ENCODE measurements around the gene USH2A.
A peak's percentile ranks its signal among the peaks of the same experiment; 100 is the strongest.
"Not testable (repeated sequence)": the region's sequence is repeated elsewhere in the genome, so short reads cannot be mapped to it uniquely, and the experiment has no call there.

The USH2A gene

DNA sequence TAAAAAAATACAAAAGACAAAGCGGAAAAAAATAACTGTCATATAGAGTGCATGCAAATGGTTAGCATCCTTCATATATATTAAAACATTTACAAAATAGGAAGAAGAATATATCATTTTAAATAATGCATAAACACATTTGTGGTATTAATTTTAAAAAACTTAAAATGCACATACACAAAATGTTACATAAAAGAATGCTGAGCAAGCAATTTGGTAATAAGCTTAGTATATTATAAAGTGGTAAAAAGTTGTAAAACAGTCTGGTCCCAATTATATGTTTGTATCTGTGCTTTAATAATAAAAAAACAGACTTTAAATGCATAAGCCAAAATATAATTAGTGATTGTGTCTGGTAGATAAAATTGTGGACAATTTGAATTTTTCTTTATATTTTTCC is 394.6 kb downstream of the USH2A start:
- DNase-seq = no peak

GRCh38 chr1:216024546-216024945 is 398.7 kb downstream of the USH2A start:
- no peak for DNase-seq

DNA sequence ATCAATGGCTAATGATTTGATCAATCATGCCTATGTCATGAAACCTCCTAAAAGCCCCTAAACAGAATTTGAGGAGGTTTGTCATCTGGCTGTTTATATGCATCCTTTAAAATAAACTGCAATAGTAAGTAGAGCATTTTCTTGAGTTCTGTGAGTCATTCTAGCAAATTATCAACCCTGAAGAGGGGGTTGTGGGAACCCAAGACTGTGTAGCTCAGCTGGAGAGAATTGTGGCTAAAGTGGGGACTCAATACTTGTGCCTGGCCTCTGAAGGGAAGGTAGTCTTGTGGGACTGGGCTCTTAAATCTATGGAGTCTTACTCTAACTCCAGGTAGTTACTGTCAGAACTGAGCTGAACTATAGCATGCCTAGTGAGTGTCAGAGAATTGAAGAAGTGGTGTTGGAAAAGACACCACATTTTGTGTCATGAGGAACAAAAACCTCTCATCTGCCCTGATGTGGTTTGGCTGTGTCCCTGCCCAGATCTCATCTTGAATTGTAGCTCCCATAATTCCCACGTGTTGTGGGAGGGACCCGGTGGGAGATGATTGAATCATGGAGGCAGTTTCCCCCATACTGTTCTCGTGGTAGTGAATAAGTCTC is 402.4 kb downstream of the USH2A start:
- DNase-seq = no peak

DNA sequence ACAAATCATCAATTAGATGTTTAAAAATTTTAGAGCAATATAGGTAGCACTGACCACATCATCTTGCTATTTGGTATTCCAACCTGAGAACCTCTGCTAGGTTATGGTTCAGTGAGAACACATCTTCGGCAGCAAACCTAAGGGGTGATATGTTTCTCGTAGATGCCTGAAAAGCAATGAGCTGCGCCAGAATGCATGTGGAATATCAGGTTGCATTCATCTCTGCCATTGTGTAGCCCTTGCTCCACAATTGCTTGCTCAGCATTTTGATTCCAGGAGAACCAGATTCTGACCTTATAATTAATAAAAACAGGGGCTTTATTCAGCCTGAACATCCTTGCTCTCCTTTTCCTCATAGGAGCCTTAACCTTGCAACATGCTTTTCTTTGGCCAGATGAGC is 408.1 kb downstream of the USH2A start:
- no peak for DNase-seq

DNA sequence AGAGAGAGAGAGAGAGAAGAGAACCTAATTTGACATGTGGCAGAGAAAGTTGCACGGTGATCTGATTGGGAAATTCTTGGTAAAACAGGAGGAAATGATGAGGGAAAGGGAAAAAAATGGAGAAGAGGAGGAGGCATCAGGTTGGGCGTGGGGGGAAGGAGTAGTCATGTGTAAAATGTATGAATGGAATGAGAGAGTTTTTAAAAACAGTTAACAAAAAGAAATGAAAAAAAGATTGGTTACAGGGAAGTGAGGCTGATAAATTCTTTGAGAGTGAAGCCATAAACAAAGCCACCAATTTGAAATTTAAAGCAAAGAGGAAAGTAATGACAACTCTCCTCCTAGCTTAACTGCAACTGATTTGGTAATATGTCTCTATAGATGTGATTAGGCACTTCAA is 409.2 kb downstream of the USH2A start:
- no peak for DNase-seq

- DNase-seq = not testable (repeated sequence)
These were observed 413.8 kb downstream of the USH2A start for GRCh38 chr1:216009456-216009855.

- DNase-seq = no peak
These were observed 417.3 kb downstream of the USH2A start for GRCh38 chr1:216005916-216006315.

- no peak for DNase-seq
These were observed 430.6 kb downstream of the USH2A start for GRCh38 chr1:215992620-215993019.

DNA sequence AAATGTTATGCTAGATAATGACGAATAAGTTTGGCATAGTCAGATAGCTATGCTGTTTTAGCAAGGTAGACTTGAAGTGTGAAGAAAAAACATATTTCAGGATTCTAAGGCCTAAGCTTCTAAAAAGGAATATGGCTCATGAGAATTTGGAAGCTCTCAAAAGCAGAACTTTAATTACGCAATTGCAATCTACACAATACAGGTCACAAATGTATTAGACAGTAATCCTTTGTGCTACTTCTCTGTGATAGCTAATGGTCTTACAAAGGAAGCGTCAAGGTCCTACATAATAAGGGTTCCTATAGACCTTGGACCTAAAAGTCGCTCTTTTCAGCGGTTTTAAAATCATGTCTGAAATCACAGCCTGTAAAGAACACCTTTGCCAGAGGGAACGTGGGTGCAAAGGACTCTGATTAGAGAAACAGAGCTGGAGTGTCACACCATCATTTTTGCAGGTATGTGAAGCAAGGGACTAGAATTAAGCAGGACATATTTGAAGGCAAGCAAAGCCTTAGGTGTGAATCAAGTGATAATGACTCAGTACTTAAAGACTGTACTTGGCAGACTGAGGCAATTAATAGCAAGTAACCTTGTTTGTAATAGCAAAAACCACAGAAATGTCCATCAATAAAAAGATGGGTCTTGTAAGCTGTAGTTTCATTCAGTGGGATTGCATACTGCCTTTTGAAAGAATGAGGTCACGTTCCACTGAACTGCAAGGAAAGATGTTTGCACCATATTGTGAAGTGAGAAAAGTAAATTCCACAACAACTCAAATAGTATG is 436.0 kb downstream of the USH2A start:
- no peak for DNase-seq

GRCh38 chr1:215986401-215986800 is 436.8 kb downstream of the USH2A start:
- DNase-seq = no peak

DNA sequence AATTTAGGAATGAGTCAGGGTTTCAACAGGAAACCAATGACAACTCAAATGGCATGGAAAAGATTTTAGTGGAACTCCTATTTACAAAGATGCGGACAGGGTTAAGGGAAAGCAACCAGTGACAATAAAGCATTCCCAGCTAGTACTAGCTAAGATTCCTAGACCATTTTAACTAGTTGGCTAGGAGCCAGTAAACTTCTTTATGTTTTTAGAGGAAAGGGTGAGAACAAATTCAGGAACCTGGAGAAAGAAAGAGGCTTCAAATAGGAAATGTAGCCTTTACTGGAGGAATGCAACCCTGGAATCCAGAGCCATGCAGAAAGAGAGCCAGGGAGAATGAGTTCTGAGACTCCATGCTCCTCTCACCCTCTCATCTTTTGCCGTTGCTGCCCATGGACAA is 439.6 kb downstream of the USH2A start:
- DNase-seq = no peak

DNA sequence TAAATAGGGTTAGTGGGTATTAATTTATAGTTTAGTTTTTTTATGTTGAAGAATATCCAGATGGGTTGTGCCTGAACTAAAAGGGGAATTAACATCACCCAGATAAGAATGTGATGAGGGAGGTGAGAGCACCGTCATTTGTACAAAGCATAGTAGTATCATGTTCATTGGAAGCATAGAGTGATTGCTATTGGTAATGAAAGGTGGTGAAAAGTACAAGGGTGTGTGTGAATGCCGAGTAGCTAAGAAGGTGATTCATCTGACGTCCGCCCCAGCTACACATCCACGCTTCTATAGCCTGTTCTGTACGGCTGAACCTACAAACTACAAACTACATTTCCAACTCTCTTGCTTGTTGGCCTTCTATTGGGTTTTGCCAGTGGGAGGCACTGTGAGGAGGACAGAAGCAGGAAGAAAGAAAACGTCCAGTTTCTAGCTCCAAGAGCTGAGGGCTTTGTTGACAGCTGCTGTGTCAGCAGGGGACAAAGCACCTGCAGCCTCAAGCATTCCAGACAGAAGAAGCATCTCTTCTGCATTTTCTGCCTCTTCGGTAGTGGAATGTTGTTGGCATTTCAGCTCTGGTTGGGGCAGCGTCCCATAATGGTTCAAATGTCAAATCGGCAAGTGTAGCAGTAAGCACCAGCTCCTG is 451.3 kb downstream of the USH2A start:
- DNase-seq = no peak

DNA sequence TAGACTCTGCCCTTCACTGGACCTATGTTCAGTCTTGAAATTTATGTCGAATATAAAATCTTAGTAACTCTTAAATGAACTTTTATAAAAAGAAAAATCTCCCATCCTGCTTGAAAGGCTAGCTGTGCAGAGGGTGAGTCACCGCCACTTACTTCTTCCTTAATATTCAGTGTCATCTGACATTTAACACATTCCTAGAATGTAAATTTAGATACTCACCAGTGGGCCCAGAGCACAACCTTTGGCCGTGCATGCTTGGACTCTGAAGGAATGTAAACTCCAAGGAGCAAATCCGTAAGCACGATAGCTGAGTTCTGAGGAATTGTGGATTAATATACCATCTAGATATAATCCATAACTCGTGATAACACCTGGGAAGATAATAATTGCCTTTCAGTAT is 452.8 kb downstream of the USH2A start:
- no peak for DNase-seq

- no peak for DNase-seq
These were observed 459.6 kb downstream of the USH2A start for GRCh38 chr1:215963621-215964020.

DNA sequence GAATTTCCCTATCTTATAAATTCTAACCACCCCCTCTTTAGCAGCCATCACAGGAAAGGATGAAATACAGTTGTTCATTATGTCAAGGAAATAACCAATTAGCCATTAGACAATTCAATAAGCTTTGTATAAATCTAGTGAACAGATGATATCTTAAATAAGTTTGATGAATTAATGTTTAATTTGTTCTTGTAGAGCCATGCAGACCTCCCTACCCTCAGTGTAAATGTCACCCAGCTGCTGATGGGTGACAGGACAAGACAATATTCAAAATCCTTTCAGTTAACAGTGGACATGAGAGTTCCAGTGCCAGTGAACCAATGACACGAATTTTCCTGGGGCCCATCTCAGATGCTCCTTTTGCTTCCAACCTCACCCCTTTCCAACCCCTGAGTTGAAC is 460.2 kb downstream of the USH2A start:
- no peak for DNase-seq

DNA sequence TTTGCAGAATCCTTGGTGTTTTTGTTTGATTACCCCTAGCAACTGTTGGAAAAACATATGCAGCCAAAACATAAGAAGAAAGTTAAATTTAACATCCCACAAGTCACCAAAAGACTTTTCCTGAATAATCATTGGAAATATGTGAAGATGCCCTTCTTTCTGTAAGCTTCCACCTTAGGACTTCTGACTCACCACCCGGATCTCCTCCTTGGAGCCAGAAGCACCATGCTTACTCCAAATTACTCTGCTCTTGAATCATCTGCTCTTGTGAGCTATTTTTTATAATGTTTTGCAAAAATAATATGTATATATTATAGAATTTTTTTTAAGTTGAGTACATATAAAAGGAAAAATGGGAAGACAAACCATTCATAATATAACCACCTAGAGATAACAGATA is 464.4 kb downstream of the USH2A start:
- no peak for DNase-seq

- no peak for DNase-seq
These were observed 465.6 kb downstream of the USH2A start for GRCh38 chr1:215957663-215958062.

GRCh38 chr1:215932558-215932957 is 490.7 kb downstream of the USH2A start:
- no peak for DNase-seq

GRCh38 chr1:215926670-215927069 is 496.6 kb downstream of the USH2A start:
- DNase-seq = no peak

DNA sequence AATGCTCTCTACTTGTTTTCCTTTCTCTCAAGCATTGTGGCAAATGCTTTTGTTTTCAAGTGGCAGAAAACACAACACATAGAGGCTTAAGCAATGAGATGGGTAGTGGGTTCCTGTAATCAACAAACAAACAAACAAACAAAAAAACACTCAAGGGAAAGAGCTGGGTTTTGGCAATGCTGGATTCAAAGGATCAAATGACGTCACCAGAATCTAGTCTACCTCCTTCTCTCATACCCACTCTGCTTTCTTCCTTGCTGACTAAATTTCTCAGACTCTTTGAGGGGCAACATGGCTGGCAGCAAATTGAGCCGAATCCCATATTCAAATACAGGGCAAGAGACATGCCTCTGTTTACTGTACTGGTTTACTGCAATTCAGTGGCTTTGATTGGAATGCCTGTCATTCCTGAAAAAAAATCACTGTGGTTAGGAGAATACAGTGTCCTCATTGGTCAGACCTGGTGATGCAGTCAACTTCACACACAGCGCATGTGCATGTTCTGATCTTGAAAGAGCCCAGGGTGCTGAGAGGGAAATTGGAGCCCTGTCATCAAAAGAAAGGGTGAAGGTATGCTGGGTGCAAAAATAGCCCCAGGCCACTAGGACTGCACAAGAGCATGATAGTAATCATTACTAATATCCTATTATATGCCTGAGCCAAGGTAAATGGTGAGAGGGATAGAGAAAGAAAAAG is 500.0 kb downstream of the USH2A start:
- DNase-seq = no peak

DNA sequence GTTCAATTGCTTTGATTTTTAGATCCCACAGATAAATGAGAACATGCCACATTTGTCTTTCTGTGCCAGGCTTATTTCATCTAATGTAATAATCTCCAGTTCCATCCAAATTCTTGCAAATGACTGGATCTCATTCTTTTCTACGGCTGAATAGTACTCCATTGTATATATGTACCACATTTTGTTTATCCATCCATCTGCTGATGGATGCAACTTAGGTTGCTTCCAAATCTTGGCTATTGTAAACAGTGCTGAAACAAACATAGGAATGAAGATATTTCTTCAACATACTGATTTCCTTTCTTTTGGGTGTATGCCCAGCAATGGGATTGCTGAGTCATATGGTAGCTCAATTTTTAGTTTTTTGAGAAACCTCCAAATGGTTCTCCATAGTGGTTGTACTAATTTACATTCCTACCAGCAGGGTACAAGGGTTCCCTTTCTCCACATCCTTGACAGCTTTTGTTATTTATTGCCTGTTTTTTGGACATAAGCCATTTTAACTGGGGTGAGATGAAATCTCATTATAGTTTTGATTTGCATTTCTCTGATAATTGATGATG is 511.8 kb downstream of the USH2A start:
- DNase-seq = no peak

GRCh38 chr1:215905493-215906115 is 517.6 kb downstream of the USH2A start:
- DNase-seq = no peak

- DNase-seq = peak; percentile 8
These were observed 522.6 kb downstream of the USH2A start for GRCh38 chr1:215900684-215901083.

All from NCI-H510A treated with DMSO at 0.1 percent for 48 hours (cell line).